GM23248 (cell line): ENCODE measurements around the gene VWC2. TPM values are rescaled to one million over a fixed set of nuclear protein-coding genes. Genes with fewer than 3 reads are reported as not detected.

ENCODE experiments used
- DNase-seq: peaks from one replicate; pipeline ENCODE4 v3.0.0-alpha.2; 2015
- H2AFZ ChIP-seq: fragments of 200-600 bp; sonication (generic); 2 replicates; pipeline ENCODE4 v1.6.1; 2016; ENCODE audit warnings: antibody characterized with exemption
- H3F3A ChIP-seq: fragments of 200-600 bp; sonication (generic); 2 replicates; pipeline ENCODE4 v1.6.1; 2016; ENCODE audit warnings: mild to moderate bottlenecking, antibody characterized with exemption, mixed run types; ENCODE audit not compliant: insufficient read depth
- H3K27ac ChIP-seq: fragments of 200-600 bp; sonication (generic); 2 replicates; pipeline ENCODE4 v1.5.1; 2016; ENCODE audit warnings: mild to moderate bottlenecking
- H3K27me3 ChIP-seq: fragments of 200-600 bp; sonication (generic); replicated peaks from 2 replicates; pipeline ENCODE4 v1.6.1; 2016; ENCODE audit warnings: mild to moderate bottlenecking; ENCODE audit not compliant: insufficient read depth
- H3K36me3 ChIP-seq: fragments of 200-600 bp; sonication (generic); 2 replicates; pipeline ENCODE4 v1.6.1; 2016; ENCODE audit warnings: low read depth, mild to moderate bottlenecking
- H3K4me1 ChIP-seq: fragments of 200-600 bp; sonication (generic); 2 replicates; pipeline ENCODE4 v1.6.1; 2016; ENCODE audit warnings: mild to moderate bottlenecking; ENCODE audit not compliant: insufficient read depth
- H3K4me2 ChIP-seq: fragments of 200-600 bp; sonication (generic); one replicate; pipeline ENCODE4 v1.6.1; 2016; ENCODE audit warnings: mild to moderate bottlenecking; ENCODE audit not compliant: unreplicated experiment
- H3K4me3 ChIP-seq: fragments of 200-600 bp; sonication (generic); 2 replicates; pipeline ENCODE4 v1.5.1; 2016; ENCODE audit warnings: mild to moderate bottlenecking
- H3K79me2 ChIP-seq: fragments of 200-600 bp; sonication (generic); 2 replicates; pipeline ENCODE4 v1.6.1; 2016; ENCODE audit warnings: mild to moderate bottlenecking; ENCODE audit not compliant: insufficient read depth
- H3K9ac ChIP-seq: fragments of 200-600 bp; sonication (generic); 2 replicates; pipeline ENCODE4 v1.6.1; 2016; ENCODE audit warnings: mild to moderate bottlenecking
- H3K9me2 ChIP-seq: fragments of 200-600 bp; sonication (generic); 2 replicates; pipeline ENCODE4 v1.6.1; 2016; ENCODE audit warnings: mixed run types, mild to moderate bottlenecking, moderate library complexity; ENCODE audit not compliant: insufficient read depth
- H3K9me3 ChIP-seq: fragments of 200-600 bp; sonication (generic); one replicate; pipeline ENCODE4 v1.6.1; 2017; ENCODE audit warnings: low read depth
- H4K20me1 ChIP-seq: fragments of 200-600 bp; sonication (generic); 2 replicates; pipeline ENCODE4 v1.6.0; 2016; ENCODE audit not compliant: insufficient read depth
- EZH2 ChIP-seq: fragments of 200-600 bp; sonication (generic); IDR thresholded peaks from 2 replicates; pipeline ENCODE4 v1.6.1; 2018; ENCODE audit warnings: antibody characterized with exemption, mild to moderate bottlenecking; ENCODE audit not compliant: insufficient read depth, poor library complexity, severe bottlenecking
- EZH2phosphoT487 ChIP-seq: fragments of 200-600 bp; sonication (generic); IDR thresholded peaks from 2 replicates; pipeline ENCODE4 v1.6.1; 2018; ENCODE audit warnings: antibody characterized with exemption, moderate library complexity, mild to moderate bottlenecking, low read depth; ENCODE audit not compliant: insufficient read depth
- WGBS, 2 experiments: methylation state at CpG; one replicate each; pipeline ENCODE4 v1.1.6; 2015 to 2017; ENCODE audit warnings: low lambda C conversion rate in 2 of 2, low coverage in 1 of 2; ENCODE audit errors: missing lambda C conversion rate in 2 of 2; 5-methylcytosine and 5-hydroxymethylcytosine counted together
- in situ Hi-C: fragments of 300-500 bp; cut with MboI; formaldehyde crosslinking; loops from 2 replicates; pipeline ENCODE4 v1.15.0; 2020
- polyA plus RNA-seq: library from polyadenylated mRNA; unstranded; fragments of >200 nt; fragmentation: Nextera tagmentation; extraction: Ambion mirVana; gene quantifications from 2 replicates; pipeline ENCODE4 v1.2.1, GENCODE V29; 2016
- total RNA-seq: library from RNA; depleted of rRNA; stranded (reverse); fragments of >200 nt; shearing (Covaris generic); gene quantifications from 2 replicates; pipeline ENCODE4 v1.2.3, GENCODE V29; 2014

Gene VWC2
- total and polyA plus RNA-seq, 2 experiments from 2014 or later, result not detected

DNA sequence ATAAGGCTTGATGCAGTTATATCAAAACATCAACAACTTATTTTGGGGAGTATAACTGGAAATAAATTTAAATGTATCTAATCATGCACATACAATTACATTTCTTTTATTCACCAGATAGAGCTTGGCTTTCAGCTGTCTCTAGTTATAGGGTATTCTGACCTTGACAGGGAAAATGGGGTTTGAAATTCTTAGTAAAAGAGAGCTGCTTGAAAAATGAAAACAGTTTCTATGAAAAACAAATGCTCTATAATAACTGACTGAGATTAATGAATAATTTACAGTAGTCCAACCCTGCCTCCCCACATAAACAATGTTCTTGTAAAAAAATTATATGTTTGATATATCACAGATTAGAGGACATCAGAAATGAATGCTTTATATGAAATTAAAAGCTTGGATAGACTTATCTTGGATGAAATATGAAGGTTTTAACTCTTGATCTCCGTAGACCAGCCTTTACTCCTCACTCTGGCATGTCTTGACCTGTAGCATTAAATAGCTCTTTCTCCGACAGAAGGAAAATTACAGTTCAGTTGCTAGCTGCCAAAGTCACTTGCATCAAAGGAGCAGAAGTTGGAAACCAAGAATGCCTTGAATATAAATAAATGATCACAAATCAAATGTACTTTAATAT, 32.1 kb downstream of the VWC2 start:
- Histone ChIP-seq H2AFZ (no peak overlapping the region), H3K9ac (no peak overlapping the region), H3K79me2 (no peaks in the 10 kb centered on the region), H3K4me3 (no peak overlapping the region), H3K27me3 (no peaks in the 10 kb centered on the region), H3K9me3 (no peaks in the 10 kb centered on the region), H3K9me2 (no peaks in the 10 kb centered on the region), H3F3A (no peaks in the 10 kb centered on the region), H4K20me1 (no peaks in the 10 kb centered on the region), H3K4me2 (no peak overlapping the region), H3K36me3 (no peaks in the 10 kb centered on the region), H3K4me1 (no peaks in the 10 kb centered on the region), H3K27ac (no peak overlapping the region)
- DNase-seq, result no peak
- WGBS, 2 experiments, result 12 to 17% methylated on average over 2 of the region's 2 CpGs
- in situ Hi-C loops, result no loop called here
- no peak for TF ChIP-seq EZH2
- TF ChIP-seq EZH2phosphoT487, result no peak

DNA sequence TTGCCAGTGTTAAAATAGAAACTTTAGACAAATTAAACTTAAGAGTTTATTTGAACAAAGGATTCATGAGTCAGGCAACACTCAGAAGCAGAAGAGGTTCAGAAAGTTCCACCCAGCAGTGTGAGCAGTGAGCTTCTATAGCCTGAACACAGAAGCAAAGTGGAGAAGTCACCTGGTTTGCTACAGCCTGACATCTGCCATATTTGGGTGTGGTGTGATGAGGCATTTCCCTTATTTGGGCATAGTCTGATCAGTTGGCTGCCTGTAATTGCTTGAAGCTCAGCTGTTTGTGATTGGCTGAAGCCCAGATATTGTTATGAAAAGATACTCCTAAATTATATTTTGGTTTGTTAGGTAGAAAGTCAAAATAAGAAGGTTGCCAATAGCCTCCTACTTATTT, 39.1 kb downstream of the VWC2 start:
- no peak for DNase-seq
- Histone ChIP-seq H3K36me3 (no peaks in the 10 kb centered on the region), H3K4me3 (no peak overlapping the region), H3K9ac (no peak overlapping the region), H3F3A (no peaks in the 10 kb centered on the region), H3K79me2 (no peaks in the 10 kb centered on the region), H3K9me2 (no peaks in the 10 kb centered on the region; the same call in 1 of the 2 replicates), H3K9me3 (no peaks in the 10 kb centered on the region), H3K27me3 (no peaks in the 10 kb centered on the region), H2AFZ (no peak overlapping the region), H4K20me1 (no peaks in the 10 kb centered on the region), H3K4me2 (no peak overlapping the region), H3K4me1 (no peaks in the 10 kb centered on the region), H3K27ac (no peak overlapping the region)
- in situ Hi-C loops, result no loop called here
- TF ChIP-seq EZH2 (no peak), EZH2phosphoT487 (no peak)

DNA sequence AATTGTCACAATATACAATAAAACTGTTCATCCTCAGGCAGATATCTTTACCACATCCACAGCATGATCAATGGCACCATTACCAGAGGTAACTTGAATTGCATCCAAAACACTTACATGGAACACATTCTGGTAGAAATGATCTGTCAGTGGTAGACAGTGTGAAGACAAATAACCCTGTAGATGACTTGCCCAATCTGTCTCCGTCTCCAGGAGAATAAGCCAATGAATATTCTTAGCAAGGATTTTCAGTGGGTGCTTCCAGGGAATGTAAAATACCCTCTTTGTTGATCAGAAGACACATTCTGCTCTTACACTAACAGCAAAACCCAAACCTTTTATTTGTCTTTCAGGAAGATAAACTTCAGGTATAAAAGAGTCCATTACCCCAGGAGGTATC, 43.8 kb downstream of the VWC2 start:
- no peaks in the 10 kb centered on the region for H3K4me1 ChIP-seq
- TF ChIP-seq EZH2 (no peak), EZH2phosphoT487 (no peak)
- H3K9me2 ChIP-seq, result no peaks in the 10 kb centered on the region; the same call in 1 of the 2 replicates
- no peak overlapping the region for H3K4me2 ChIP-seq
- no peak overlapping the region for H3K4me3 ChIP-seq
- H3F3A ChIP-seq, result no peaks in the 10 kb centered on the region
- no peaks in the 10 kb centered on the region for H3K9me3 ChIP-seq
- H3K27me3 ChIP-seq, result no peaks in the 10 kb centered on the region
- H3K79me2 ChIP-seq, result no peaks in the 10 kb centered on the region
- DNase-seq, result no peak
- H3K36me3 ChIP-seq, result no peaks in the 10 kb centered on the region
- in situ Hi-C loops, result no loop called here
- H3K9ac ChIP-seq, result no peak overlapping the region
- no peak overlapping the region for H3K27ac ChIP-seq
- 14 to 23% methylated on average over 1 of the region's 1 CpG for WGBS, 2 experiments
- H4K20me1 ChIP-seq, result no peaks in the 10 kb centered on the region
- H2AFZ ChIP-seq, result no peak overlapping the region

DNA sequence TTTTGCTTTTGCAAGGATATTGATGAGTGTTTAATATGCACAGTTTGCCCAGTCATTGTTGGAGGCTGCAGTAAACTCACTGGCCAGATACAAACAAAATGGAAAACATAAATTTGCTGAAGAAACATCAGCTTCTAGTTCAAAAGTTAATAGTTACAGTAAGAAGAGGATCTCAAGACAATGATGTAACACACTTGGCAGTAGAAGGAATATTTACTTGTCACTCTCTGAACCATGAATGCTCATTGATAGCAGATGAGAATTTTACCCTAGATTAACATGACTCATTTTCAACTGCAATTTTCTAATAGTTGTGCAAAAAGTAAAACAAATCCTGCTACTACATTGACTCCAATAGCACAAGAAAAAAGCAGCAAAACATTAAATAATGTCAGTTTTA, 47.7 kb downstream of the VWC2 start:
- H3K4me2 ChIP-seq, result no peak overlapping the region
- no peak for DNase-seq
- H3K36me3 ChIP-seq, result no peaks in the 10 kb centered on the region
- no peak overlapping the region for H3K4me3 ChIP-seq
- no peak overlapping the region for H2AFZ ChIP-seq
- H3F3A ChIP-seq, result no peaks in the 10 kb centered on the region
- no peak overlapping the region for H3K27ac ChIP-seq
- no peaks in the 10 kb centered on the region for H3K4me1 ChIP-seq
- no peaks in the 10 kb centered on the region for H3K9me3 ChIP-seq
- H3K27me3 ChIP-seq, result no peaks in the 10 kb centered on the region
- H3K79me2 ChIP-seq, result no peaks in the 10 kb centered on the region
- no peaks in the 10 kb centered on the region for H4K20me1 ChIP-seq
- TF ChIP-seq EZH2, result no peak
- no peak for TF ChIP-seq EZH2phosphoT487
- H3K9me2 ChIP-seq, result no peaks in the 10 kb centered on the region; the same call in 1 of the 2 replicates
- in situ Hi-C loops, result no loop called here
- H3K9ac ChIP-seq, result no peak overlapping the region

DNA sequence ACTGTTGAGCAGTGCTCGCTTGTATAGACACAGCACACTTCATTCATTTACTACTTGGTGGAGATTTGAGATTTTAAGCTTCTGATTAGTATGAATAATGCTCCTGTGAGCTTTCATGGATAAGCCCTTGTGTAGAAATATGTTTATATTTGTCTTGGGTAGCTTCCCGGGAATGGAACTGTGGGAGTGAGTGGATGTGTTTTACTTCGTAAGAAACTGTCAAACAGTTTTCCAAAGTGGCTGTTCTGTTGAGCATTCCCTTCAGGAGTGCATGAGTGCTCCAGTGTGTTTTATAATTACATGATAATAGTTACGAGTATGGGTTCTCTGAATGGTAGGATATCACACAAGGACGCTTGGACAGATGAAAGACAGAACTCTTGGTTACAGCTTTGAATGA, 49.4 kb downstream of the VWC2 start:
- no peak for DNase-seq
- H2AFZ ChIP-seq, result no peak overlapping the region
- H3F3A ChIP-seq, result no peaks in the 10 kb centered on the region
- H3K9me3 ChIP-seq, result no peaks in the 10 kb centered on the region
- in situ Hi-C loops, result no loop called here
- H3K4me2 ChIP-seq, result no peak overlapping the region
- no peaks in the 10 kb centered on the region for H3K4me1 ChIP-seq
- H3K4me3 ChIP-seq, result no peak overlapping the region
- no peaks in the 10 kb centered on the region for H3K79me2 ChIP-seq
- TF ChIP-seq EZH2phosphoT487 (no peak), EZH2 (no peak)
- 18 to 21% methylated on average over 5 of the region's 5 CpGs for WGBS, 2 experiments
- no peaks in the 10 kb centered on the region for H3K27me3 ChIP-seq
- no peaks in the 10 kb centered on the region for H3K9me2 ChIP-seq
- no peaks in the 10 kb centered on the region for H4K20me1 ChIP-seq
- no peak overlapping the region for H3K9ac ChIP-seq
- H3K27ac ChIP-seq, result no peak overlapping the region
- H3K36me3 ChIP-seq, result no peaks in the 10 kb centered on the region
